Umbilical cord (tissue), 2 donors: ENCODE results near the gene CYBB. TPM values are rescaled to one million over a fixed set of nuclear protein-coding genes. Genes with fewer than 3 reads are reported as not detected.
"Not testable (repeated sequence)": the region's sequence is repeated elsewhere in the genome, so short reads cannot be mapped to it uniquely, and the experiment has no call there.

ENCODE experiments used
- DNase-seq: peaks from one replicate; pipeline ENCODE4 v3.0.0-alpha.2; 2015; ENCODE audit warnings: low spot score
- total RNA-seq: library from RNA; depleted of rRNA; stranded (reverse); fragments of >200 nt; gene quantifications from one replicate; pipeline ENCODE4 v1.2.3, GENCODE V29; 2014; ENCODE audit warnings: low replicate concordance; ENCODE audit not compliant: insufficient read depth

The CYBB gene
- total RNA-seq, result 48.9 TPM

- DNase-seq, result no peak
Measured at GRCh38 chrX:37779857-37780256, at the start of gene CYBB. Gene CYBB, plus strand, starts transcription at chrX:37780059. Its CDS starts 19 bp downstream, at chrX:37780078.

- DNase-seq, result peak; percentile 66
Measured at GRCh38 chrX:37745354-37745753, 34.5 kb upstream of the CYBB start.

- DNase-seq, result no peak
Measured at GRCh38 chrX:37745835-37746217, 34.0 kb upstream of the CYBB start.

GRCh38 chrX:37746218-37746941 lies 33.5 kb upstream of the CYBB start:
- DNase-seq, result no peak

- no peak for DNase-seq
Measured at GRCh38 chrX:37746951-37747350, 32.9 kb upstream of the CYBB start.

- no peak for DNase-seq
Measured at GRCh38 chrX:37752281-37752680, 27.6 kb upstream of the CYBB start.

GRCh38 chrX:37752936-37753335 lies 26.9 kb upstream of the CYBB start:
- DNase-seq, result no peak

- DNase-seq, result no peak
Measured at GRCh38 chrX:37753384-37753783, 26.5 kb upstream of the CYBB start.

- no peak for DNase-seq
Measured at GRCh38 chrX:37754516-37754915, 25.3 kb upstream of the CYBB start.

GRCh38 chrX:37755025-37755424 lies 24.8 kb upstream of the CYBB start:
- DNase-seq, result peak; percentile 19

GRCh38 chrX:37757082-37757481 lies 22.8 kb upstream of the CYBB start:
- DNase-seq, result no peak

GRCh38 chrX:37759351-37759750 lies 20.5 kb upstream of the CYBB start:
- no peak for DNase-seq

GRCh38 chrX:37759878-37760418 lies 19.9 kb upstream of the CYBB start:
- no peak for DNase-seq

- DNase-seq, result no peak
Measured at GRCh38 chrX:37763400-37763799, 16.5 kb upstream of the CYBB start.

- DNase-seq, result no peak
Measured at GRCh38 chrX:37765507-37765906, 14.4 kb upstream of the CYBB start.

- no peak for DNase-seq
Measured at GRCh38 chrX:37767430-37767829, 12.4 kb upstream of the CYBB start.

- not testable (repeated sequence) for DNase-seq
Measured at GRCh38 chrX:37768866-37769265, 11.0 kb upstream of the CYBB start.

GRCh38 chrX:37776283-37776986 lies 3.4 kb upstream of the CYBB start:
- DNase-seq, result no peak

GRCh38 chrX:37776987-37777325 lies 2.9 kb upstream of the CYBB start:
- DNase-seq, result no peak

GRCh38 chrX:37781081-37781480 lies 1.2 kb downstream of the CYBB start:
- DNase-seq, result no peak

GRCh38 chrX:37781814-37782213 lies 2.0 kb downstream of the CYBB start:
- no peak for DNase-seq

- DNase-seq, result no peak
Measured at GRCh38 chrX:37782359-37782758, 2.5 kb downstream of the CYBB start.

GRCh38 chrX:37783305-37783704 lies 3.4 kb downstream of the CYBB start:
- DNase-seq, result no peak
